Measurements from ENCODE around the gene PSMB9.

Gene PSMB9

DNA sequence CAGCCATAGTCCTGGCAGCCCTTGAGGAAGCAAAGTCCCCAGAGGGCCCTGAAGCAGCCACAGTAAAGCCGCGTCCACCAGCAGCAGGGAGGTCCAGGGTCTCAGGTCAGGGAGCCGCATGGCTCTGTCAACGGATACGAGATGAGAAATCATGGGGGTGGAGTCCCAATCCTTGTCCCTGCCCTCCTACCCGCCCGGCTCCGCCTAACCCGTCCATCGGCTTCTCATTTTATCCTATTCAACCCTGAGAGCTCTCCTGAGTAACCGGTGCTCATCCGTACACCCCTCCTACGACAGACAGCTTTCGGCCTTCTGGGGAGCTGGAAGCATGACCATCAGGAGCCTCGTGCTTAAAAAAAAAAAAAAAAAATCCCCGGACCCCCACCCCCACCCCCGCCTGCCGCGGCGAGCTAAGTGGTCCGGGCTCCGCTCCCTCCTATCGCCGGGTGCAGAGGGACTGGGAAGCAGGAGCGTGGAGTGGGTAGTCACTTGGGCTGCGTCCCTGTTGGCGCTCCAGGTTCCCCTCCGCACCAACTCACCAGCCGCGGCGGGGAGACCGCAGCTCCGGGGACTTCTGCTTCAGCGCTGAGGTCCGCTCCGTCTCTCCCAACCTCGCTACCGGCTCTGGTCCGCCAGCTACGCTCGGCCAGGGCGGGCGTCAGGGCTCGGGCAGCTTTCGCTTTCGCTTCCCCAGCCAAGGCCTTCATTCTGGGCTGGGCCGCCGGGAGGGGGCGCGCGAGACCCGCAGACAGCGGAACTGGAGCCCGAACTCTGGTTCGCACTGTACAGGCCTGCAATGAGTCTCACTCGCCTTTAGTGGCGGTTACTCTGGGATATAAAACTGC is 15.7 kb upstream of the PSMB9 start, which contains the start of gene TAP2:
Gene TAP2, minus strand, starts transcription at position 626 of the 845 bp plus-strand sequence. Its CDS starts 506 bp downstream, at position 120.
- in situ Hi-C loops (cut with MboI; ENCODE audit: low sequenced_read_pairs, unreplicated experiment), result no loop called here
- TF ChIP-seq, protein P1, sequence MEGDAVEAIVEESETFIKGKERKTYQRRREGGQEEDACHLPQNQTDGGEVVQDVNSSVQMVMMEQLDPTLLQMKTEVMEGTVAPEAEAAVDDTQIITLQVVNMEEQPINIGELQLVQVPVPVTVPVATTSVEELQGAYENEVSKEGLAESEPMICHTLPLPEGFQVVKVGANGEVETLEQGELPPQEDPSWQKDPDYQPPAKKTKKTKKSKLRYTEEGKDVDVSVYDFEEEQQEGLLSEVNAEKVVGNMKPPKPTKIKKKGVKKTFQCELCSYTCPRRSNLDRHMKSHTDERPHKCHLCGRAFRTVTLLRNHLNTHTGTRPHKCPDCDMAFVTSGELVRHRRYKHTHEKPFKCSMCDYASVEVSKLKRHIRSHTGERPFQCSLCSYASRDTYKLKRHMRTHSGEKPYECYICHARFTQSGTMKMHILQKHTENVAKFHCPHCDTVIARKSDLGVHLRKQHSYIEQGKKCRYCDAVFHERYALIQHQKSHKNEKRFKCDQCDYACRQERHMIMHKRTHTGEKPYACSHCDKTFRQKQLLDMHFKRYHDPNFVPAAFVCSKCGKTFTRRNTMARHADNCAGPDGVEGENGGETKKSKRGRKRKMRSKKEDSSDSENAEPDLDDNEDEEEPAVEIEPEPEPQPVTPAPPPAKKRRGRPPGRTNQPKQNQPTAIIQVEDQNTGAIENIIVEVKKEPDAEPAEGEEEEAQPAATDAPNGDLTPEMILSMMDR (IDR thresholded peaks at IDR 0.05; ENCODE audit: borderline replicate concordance, control extremely low read depth, extremely low read depth, insufficient read depth, missing control alignments), result peak; percentile 93
- DNase-seq (ENCODE audit: low spot score), result peak; percentile 96

DNA sequence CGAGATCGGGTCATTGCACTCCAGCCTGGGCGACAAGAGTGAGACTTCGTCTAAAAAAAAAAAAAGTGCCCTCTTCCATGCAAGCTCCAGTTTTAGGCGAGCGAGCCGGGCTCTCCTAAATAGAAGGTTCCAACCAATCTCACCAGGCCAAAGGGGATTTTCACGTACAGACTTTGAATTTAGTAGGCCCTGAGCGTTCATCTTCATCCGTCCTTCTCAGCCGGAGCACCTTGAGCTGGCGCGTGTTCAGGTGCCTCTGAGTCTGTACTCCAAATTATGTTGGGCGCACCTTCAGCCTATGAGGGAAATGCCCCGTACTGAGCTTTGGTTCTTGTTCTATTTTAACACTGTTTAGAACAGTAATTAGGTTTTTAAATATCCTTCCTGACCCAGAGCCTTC is 14.6 kb upstream of the PSMB9 start:
- TF ChIP-seq, protein P1 (IDR thresholded peaks at IDR 0.05; ENCODE audit: borderline replicate concordance, control extremely low read depth, extremely low read depth, insufficient read depth, missing control alignments), result no peak
- no peak for DNase-seq (ENCODE audit: low spot score)
- in situ Hi-C loops (cut with MboI; ENCODE audit: low sequenced_read_pairs, unreplicated experiment), result no loop called here

DNA sequence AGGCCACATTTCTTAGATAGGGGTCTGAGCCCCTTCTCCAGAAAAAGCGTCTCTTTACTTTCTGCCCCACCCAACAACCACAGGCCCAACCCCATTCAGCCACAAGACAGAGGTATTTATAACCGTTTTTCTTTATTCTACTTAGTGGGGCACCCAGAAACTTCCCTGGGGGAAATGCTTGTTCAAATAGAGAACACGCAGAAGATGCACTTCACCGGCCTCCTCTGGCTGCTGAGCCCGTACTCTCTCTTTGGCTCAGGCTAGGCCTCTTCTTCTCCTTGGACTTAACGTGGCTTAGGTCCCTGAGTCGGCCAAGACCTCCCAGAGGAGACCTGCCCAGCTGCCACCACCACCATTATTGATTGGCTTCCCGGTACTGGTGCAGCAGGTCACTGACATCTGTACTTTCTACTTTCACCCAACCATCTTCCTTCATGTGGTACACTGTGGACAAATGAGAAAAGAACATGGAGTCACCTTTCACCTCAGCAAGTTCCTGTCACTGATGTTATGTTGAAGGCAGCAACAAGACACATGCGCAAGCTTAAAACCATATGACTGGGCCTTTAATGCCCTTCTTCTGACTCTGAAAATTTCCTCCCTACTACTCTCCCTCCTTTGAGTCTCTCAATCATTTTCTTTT is 13.3 kb upstream of the PSMB9 start:
- peak; percentile 57 for DNase-seq (ENCODE audit: low spot score)
- in situ Hi-C loops (cut with MboI; ENCODE audit: low sequenced_read_pairs, unreplicated experiment), result no loop called here
- TF ChIP-seq, protein P1 (IDR thresholded peaks at IDR 0.05; ENCODE audit: borderline replicate concordance, control extremely low read depth, extremely low read depth, insufficient read depth, missing control alignments), result no peak

DNA sequence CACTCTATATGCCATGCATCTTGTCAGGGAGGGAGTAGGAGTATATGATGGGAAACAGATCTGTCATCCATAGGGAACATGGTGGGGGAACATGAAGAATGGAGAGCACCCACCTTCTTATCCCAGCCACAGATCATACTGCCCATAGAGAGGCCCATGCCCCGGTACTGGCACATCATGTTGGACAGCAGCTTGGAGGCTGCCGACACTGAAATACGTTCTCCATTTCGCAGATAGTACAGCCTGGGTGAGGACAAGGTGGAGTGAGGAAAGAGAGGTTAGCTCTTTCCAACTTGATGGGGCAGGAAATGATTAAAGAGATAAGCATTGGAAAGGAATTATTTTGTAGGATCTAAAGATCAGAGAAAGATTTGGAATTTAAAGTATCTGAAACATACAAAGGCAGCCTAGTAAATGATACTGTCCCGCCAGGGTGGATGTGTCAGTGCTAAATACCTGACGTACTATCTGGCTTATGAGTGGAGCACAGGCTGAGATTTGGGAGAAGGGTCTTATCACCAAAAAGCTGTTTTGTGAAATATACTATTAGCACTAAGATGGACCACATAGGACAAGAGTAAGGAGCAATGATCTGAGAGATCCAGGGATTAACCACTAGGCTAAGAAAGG is 11.9 kb upstream of the PSMB9 start:
- in situ Hi-C loops (cut with MboI; ENCODE audit: low sequenced_read_pairs, unreplicated experiment), result no loop called here
- no peak for DNase-seq (ENCODE audit: low spot score)
- TF ChIP-seq, protein P1 (IDR thresholded peaks at IDR 0.05; ENCODE audit: borderline replicate concordance, control extremely low read depth, extremely low read depth, insufficient read depth, missing control alignments), result no peak

DNA sequence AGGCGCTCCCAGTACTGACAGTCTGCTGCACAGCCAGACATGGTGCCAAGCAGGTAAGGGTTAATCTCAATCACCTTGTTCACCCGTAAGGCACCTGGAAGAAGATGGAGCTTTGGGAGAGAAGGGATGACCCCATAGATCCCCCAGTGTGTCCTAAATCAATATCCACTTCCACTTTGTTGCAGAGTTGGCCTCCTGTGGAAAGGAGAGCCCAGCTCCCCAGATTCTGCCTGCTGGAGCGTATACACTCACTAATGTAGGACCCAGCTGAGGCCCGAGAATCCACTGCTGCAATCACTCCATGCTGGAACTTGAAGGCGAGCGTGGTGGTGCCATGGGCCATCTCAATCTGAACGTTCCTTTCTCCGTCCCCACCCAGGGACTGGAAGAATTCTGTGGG is 11.3 kb upstream of the PSMB9 start:
- TF ChIP-seq, protein P1 (IDR thresholded peaks at IDR 0.05; ENCODE audit: borderline replicate concordance, control extremely low read depth, extremely low read depth, insufficient read depth, missing control alignments), result no peak
- in situ Hi-C loops (cut with MboI; ENCODE audit: low sequenced_read_pairs, unreplicated experiment), result no loop called here

DNA sequence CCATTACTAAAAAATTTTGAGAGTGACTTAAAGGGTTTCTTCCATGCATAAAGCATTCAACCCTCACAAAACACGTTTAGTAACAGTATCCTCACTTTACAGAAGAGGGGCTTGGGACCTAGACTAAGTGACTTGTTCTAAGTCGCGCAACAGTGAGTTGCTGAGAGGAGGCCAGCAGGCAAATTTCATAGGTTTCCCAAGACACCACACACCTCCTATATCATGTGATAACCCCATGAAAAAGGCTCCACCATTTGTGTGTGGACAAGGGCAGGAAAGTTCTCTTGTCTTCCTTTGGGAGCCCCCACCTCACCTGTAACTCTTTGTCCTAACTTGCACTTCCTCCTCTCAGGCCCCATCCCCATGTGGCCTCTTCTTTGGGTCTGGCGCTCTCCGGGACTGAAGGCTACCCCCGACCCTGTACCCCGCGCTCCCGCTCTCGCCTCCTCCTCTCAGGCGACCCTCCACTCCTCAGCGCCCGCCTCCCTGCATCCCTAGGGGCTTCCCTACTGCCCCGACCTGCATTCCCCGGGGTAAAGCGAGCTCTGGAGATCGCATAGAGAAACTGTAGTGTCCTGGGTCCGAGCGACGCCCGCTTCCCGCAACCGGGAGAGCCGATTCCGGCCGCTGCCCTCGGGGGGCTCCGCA is 10.5 kb upstream of the PSMB9 start:
- TF ChIP-seq, protein P1 (IDR thresholded peaks at IDR 0.05; ENCODE audit: borderline replicate concordance, control extremely low read depth, extremely low read depth, insufficient read depth, missing control alignments), result no peak
- in situ Hi-C loops (cut with MboI; ENCODE audit: low sequenced_read_pairs, unreplicated experiment), result no loop called here
- DNase-seq (ENCODE audit: low spot score), result no peak

More for the DNA sequence above, 11.3 kb upstream of the PSMB9 start:
- DNase-seq (ENCODE audit: low spot score), result no peak
